H1 (cell line): ENCODE results near the gene PLD3. TPM values are rescaled to one million over a fixed set of nuclear protein-coding genes. Genes with fewer than 3 reads are reported as not detected.

Experiments
- CTCF ChIA-PET: fragments of 300-600 bp; sonication (Branson Sonifier 250); formaldehyde crosslinking; loops from one replicate; lab custom pipeline; 2021; ENCODE audit not compliant: partially characterized antibody; lab: Charles Lee
- POLR2A ChIA-PET: fragments of 300-600 bp; sonication (Branson Sonifier 250); formaldehyde crosslinking; loops from one replicate; lab custom pipeline; 2021; ENCODE audit warnings: inconsistent platforms; ENCODE audit not compliant: partially characterized antibody; lab: Charles Lee
- DNase-seq, 2 experiments: peaks; one replicate each; pipeline versions ENCODE4 v3.0.0 to v3.0.0-alpha.2; 2010 to 2022; ENCODE audit warnings: low spot score in 2 of 2, low read depth in 1 of 2, mixed read lengths in 1 of 2
- FAIRE-seq: peaks from 2 replicates; lab custom pipeline; 2011; peaks lifted over from hg19 to GRCh38; lab: Jason Lieb, UNC
- H2AFZ ChIP-seq: 2 replicates; pipeline ENCODE4 v1.8.1; 2012; ENCODE audit warnings: low read length, inconsistent platforms
- H2AK5ac ChIP-seq: 2 replicates; pipeline ENCODE4 v1.6.1; 2013; ENCODE audit warnings: low read depth, low read length
- H2BK120ac ChIP-seq: replicated peaks from 2 replicates; pipeline ENCODE3; 2013; ENCODE audit warnings: low read depth, low read length, inconsistent platforms
- H2BK12ac ChIP-seq: 2 replicates; pipeline ENCODE4 v1.6.1; 2013; ENCODE audit warnings: low read depth, low read length
- H2BK15ac ChIP-seq: 2 replicates; pipeline ENCODE4 v1.6.1; 2013; ENCODE audit warnings: low read length
- H2BK20ac ChIP-seq: 2 replicates; pipeline ENCODE4 v1.6.1; 2013; ENCODE audit warnings: low read length
- H2BK5ac ChIP-seq: 2 replicates; pipeline ENCODE4 v1.6.1; 2013; ENCODE audit warnings: low read depth, low read length
- H3K14ac ChIP-seq: 2 replicates; pipeline ENCODE4 v1.6.1; 2013; ENCODE audit warnings: inconsistent platforms; ENCODE audit not compliant: insufficient read length
- H3K18ac ChIP-seq: 2 replicates; pipeline ENCODE4 v1.6.1; 2013; ENCODE audit warnings: low read length; ENCODE audit errors: extremely low read depth
- H3K23ac ChIP-seq: 2 replicates; pipeline ENCODE4 v1.6.1; 2013; ENCODE audit warnings: inconsistent platforms; ENCODE audit not compliant: insufficient read length
- H3K23me2 ChIP-seq: 2 replicates; pipeline ENCODE4 v1.6.1; 2013; ENCODE audit warnings: low read depth, low read length
- H3K27ac ChIP-seq: 2 replicates; pipeline ENCODE4 v1.6.1; 2011; ENCODE audit warnings: low read depth, low read length, inconsistent platforms
- H3K27me3 ChIP-seq, 4 experiments: replicated peaks in 1 of 4; 1 replicate in 1 of 4; 2 replicates in 3 of 4; pipeline versions ENCODE4 v1.6.1 to v1.8.1; 2011 to 2013; ENCODE audit warnings: low read length in 3 of 4, mild to moderate bottlenecking in 3 of 4, inconsistent platforms in 2 of 4, mixed read lengths in 2 of 4, moderate library complexity in 1 of 4; ENCODE audit not compliant: control insufficient read depth in 3 of 4, insufficient read depth in 3 of 4; ENCODE audit errors: extremely low read depth in 1 of 4
- H3K36me3 ChIP-seq, 4 experiments: 2 replicates each; pipeline versions ENCODE4 v1.6.1 to v1.8.1; 2011 to 2013; ENCODE audit warnings: mild to moderate bottlenecking in 4 of 4, low read length in 3 of 4, moderate library complexity in 2 of 4, control low read depth in 1 of 4, inconsistent platforms in 1 of 4; ENCODE audit not compliant: insufficient read depth in 4 of 4, control insufficient read depth in 2 of 4
- H3K4ac ChIP-seq: replicated peaks from 2 replicates; pipeline ENCODE3; 2013; ENCODE audit warnings: low read length, low read depth, mixed read lengths, inconsistent platforms; ENCODE audit not compliant: insufficient read length
- H3K4me1 ChIP-seq, 4 experiments: replicated peaks in 1 of 4; 1 replicate in 1 of 4; 2 replicates in 3 of 4; pipeline versions ENCODE4 v1.6.1 to v1.8.1; 2011 to 2013; ENCODE audit warnings: low read length in 3 of 4, inconsistent platforms in 2 of 4, mixed read lengths in 1 of 4; ENCODE audit not compliant: insufficient read depth in 4 of 4, control insufficient read depth in 3 of 4
- H3K4me2 ChIP-seq, 2 experiments: 2 replicates each; pipeline versions ENCODE4 v1.6.1 to v1.8.1; 2011 to 2013; ENCODE audit warnings: low read depth in 2 of 2, low read length in 2 of 2, control low read depth in 1 of 2, inconsistent platforms in 1 of 2, mild to moderate bottlenecking in 1 of 2; ENCODE audit not compliant: insufficient read depth in 1 of 2
- H3K4me3 ChIP-seq, 4 experiments: fragments of 200-600, 300-600 bp in 1 of 4; sonication (generic), shearing (Covaris generic), sonication (Bioruptor Twin) in 1 of 4; 2 replicates each; pipeline versions ENCODE4 v1.5.1 to v1.8.1; 2011 to 2016; ENCODE audit warnings: low read length in 4 of 4, low read depth in 3 of 4, control low read depth in 2 of 4, inconsistent platforms in 2 of 4, mild to moderate bottlenecking in 2 of 4, mixed read lengths in 1 of 4, moderate library complexity in 1 of 4; ENCODE audit not compliant: insufficient read depth in 2 of 4; ENCODE audit errors: extremely low read depth in 1 of 4
- H3K56ac ChIP-seq: replicated peaks from 2 replicates; pipeline ENCODE3; 2013; ENCODE audit warnings: low read depth, mild to moderate bottlenecking, mixed read lengths, low read length, inconsistent platforms; ENCODE audit not compliant: insufficient read length
- H3K79me1 ChIP-seq: 2 replicates; pipeline ENCODE4 v1.6.1; 2013; ENCODE audit warnings: low read depth, low read length, control low read depth
- H3K79me2 ChIP-seq, 2 experiments: 2 replicates each; pipeline versions ENCODE4 v1.6.1 to v1.8.1; 2012 to 2013; ENCODE audit warnings: low read length in 2 of 2, mild to moderate bottlenecking in 2 of 2, inconsistent platforms in 1 of 2; ENCODE audit not compliant: insufficient read depth in 2 of 2, control insufficient read depth in 1 of 2
- H3K9ac ChIP-seq, 4 experiments: replicated peaks in 1 of 4; 1 replicate in 1 of 4; 2 replicates in 3 of 4; pipeline versions ENCODE4 v1.6.1 to v1.8.1; 2011 to 2013; ENCODE audit warnings: low read depth in 3 of 4, low read length in 3 of 4, control low read depth in 2 of 4, mild to moderate bottlenecking in 2 of 4, moderate library complexity in 2 of 4, inconsistent platforms in 1 of 4; ENCODE audit errors: extremely low read depth in 1 of 4
- H3K9me3 ChIP-seq, 2 experiments: 2 replicates each; pipeline versions ENCODE4 v1.6.1 to v1.8.1; 2012 to 2013; ENCODE audit warnings: mild to moderate bottlenecking in 2 of 2, moderate library complexity in 2 of 2, control low read depth in 1 of 2, inconsistent platforms in 1 of 2, low read depth in 1 of 2, low read length in 1 of 2, mixed read lengths in 1 of 2; ENCODE audit not compliant: insufficient read depth in 2 of 2
- H4K20me1 ChIP-seq, 2 experiments: replicated peaks in 1 of 2; 2 replicates each; pipeline versions ENCODE3 to v1.8.1; 2011 to 2013; ENCODE audit warnings: inconsistent platforms in 2 of 2, low read length in 2 of 2, mild to moderate bottlenecking in 1 of 2; ENCODE audit not compliant: insufficient read depth in 2 of 2, control insufficient read depth in 1 of 2
- H4K5ac ChIP-seq: 2 replicates; pipeline ENCODE4 v1.6.1; 2013; ENCODE audit warnings: low read length, low read depth, mixed read lengths, inconsistent platforms; ENCODE audit not compliant: insufficient read length
- H4K8ac ChIP-seq: 2 replicates; pipeline ENCODE4 v1.8.0; 2013; ENCODE audit warnings: mild to moderate bottlenecking, moderate library complexity, low read length, inconsistent platforms; ENCODE audit not compliant: insufficient read depth; ENCODE audit errors: extremely low read depth
- H4K91ac ChIP-seq: replicated peaks from 2 replicates; pipeline ENCODE3; 2013; ENCODE audit warnings: low read length, mixed read lengths, inconsistent platforms; ENCODE audit not compliant: insufficient read length
- CREB1 ChIP-seq: IDR thresholded peaks from 2 replicates; pipeline ENCODE4 v1.6.1; 2012; ENCODE audit warnings: inconsistent platforms
- CTBP2 ChIP-seq: IDR thresholded peaks from 2 replicates; pipeline ENCODE4 v1.7.0; 2011; ENCODE audit warnings: borderline replicate concordance, mild to moderate bottlenecking, moderate library complexity, mixed read lengths, low read length; ENCODE audit not compliant: insufficient read depth, insufficient read length
- FOSL1 ChIP-seq: IDR thresholded peaks from 2 replicates; pipeline ENCODE4 v1.6.1; 2011; ENCODE audit warnings: mild to moderate bottlenecking, low read depth, low read length, moderate library complexity; ENCODE audit not compliant: insufficient read depth
- HDAC2 ChIP-seq, 2 experiments: fragments of 300-600 bp in 1 of 2; sonication (generic) in 1 of 2; IDR thresholded peaks; 2 replicates each; pipeline ENCODE4 v1.6.1; 2011 to 2012; ENCODE audit warnings: low read depth in 2 of 2, low read length in 2 of 2, mild to moderate bottlenecking in 2 of 2, moderate library complexity in 2 of 2, borderline replicate concordance in 1 of 2, inconsistent platforms in 1 of 2
- KDM5A ChIP-seq: fragments of 200-600 bp; IDR thresholded peaks from 2 replicates; pipeline ENCODE4 v1.7.1; 2012; ENCODE audit warnings: mild to moderate bottlenecking, low read length, inconsistent platforms, mixed read lengths
- WGBS, 2 experiments: shearing (Covaris generic) in 1 of 2; methylation state at CpG; one replicate each; pipeline versions ENCODE4 v1.1.6 to v1.1.7; 2013 to 2015; ENCODE audit warnings: low lambda C conversion rate in 2 of 2, mixed read lengths in 2 of 2, inconsistent platforms in 1 of 2, low coverage in 1 of 2, missing lambda C conversion rate in 1 of 2; ENCODE audit not compliant: insufficient replicate concordance in 2 of 2, insufficient coverage in 1 of 2, insufficient read length in 1 of 2; ENCODE audit errors: extremely low coverage in 1 of 2, missing lambda C conversion rate in 1 of 2; 5-methylcytosine and 5-hydroxymethylcytosine counted together
- polyA plus RNA-seq, 7 experiments: library from polyadenylated mRNA; depleted of rRNA in 3 of 7; stranded (reverse) in 5 of 7; unstranded in 2 of 7; fragments of >200 nt in 5 of 7; fragments of 200-250 nt in 2 of 7; gene quantifications; 1 replicate in 5 of 7; 2 replicates in 1 of 7; 4 replicates in 1 of 7; pipeline versions ENCODE4 v1.2.1 to v1.2.3, GENCODE V29; 2011 to 2013; ENCODE audit warnings: missing spikeins in 2 of 7, mixed read lengths in 2 of 7
- total RNA-seq: library from RNA; stranded (reverse); fragmentation: NEBNext Ultra II Directional; extraction: Animal tissue kit (Norgen Biotek cat#: 25700); gene quantifications from 2 replicates; pipeline ENCODE4 v1.2.1, GENCODE V29; 2021
- TF ChIP-seq, protein P1 (sequence below): IDR thresholded peaks from 2 replicates; pipeline ENCODE4 v1.6.1; 2011; ENCODE audit warnings: low read depth, mild to moderate bottlenecking, low read length; ENCODE audit not compliant: insufficient read depth

The PLD3 gene
- total and polyA plus RNA-seq, 2 of the 8 experiments (the other 6 are each of a cell fraction or from before 2014, with no cell fraction given) = 180 to 543 TPM

GRCh38 chr19:40416918-40417642 lies 68.6 kb downstream of the PLD3 start:
- DNase-seq (no peak), FAIRE-seq (no peak)
- H3K9ac ChIP-seq = no peak overlapping the region
- H3K23ac ChIP-seq = no peak overlapping the region
- H3K9me3 ChIP-seq = no peaks in the 10 kb centered on the region
- no peaks in the 10 kb centered on the region; a peak in 1 of 7 replicates for H3K27me3 ChIP-seq
- H4K20me1 ChIP-seq = no peaks in the 10 kb centered on the region
- H3K79me1 ChIP-seq = no peaks in the 10 kb centered on the region
- peak overlapping the region; percentile 72; the same call in 1 of the 2 replicates for H2BK15ac ChIP-seq
- no peak overlapping the region for H3K4me2 ChIP-seq
- CTCF ChIA-PET = interaction anchor here (0.7 to 4.4 kb wide), 10 partner anchors 8 to 125 kb away, joined by 3 to 41 read pairs (median 4); no protein-coding TSS in a partner anchor
- peak overlapping the region; percentile 78; the same call in 1 of the 2 replicates for H2BK5ac ChIP-seq
- H4K5ac ChIP-seq = no peak overlapping the region
- no peak overlapping the region for H3K14ac ChIP-seq
- no peak overlapping the region for H2AK5ac ChIP-seq
- no peak overlapping the region for H3K56ac ChIP-seq
- H4K8ac ChIP-seq = peak overlapping the region; percentile 26; the same call in 1 of the 2 replicates
- no peak overlapping the region for H2BK120ac ChIP-seq
- WGBS, 2 experiments = 76% methylated on average over 11 of the region's 16 CpGs; no CpG with 5 or more reads in 1 of the 2 experiments
- no peaks in the 10 kb centered on the region for H3K36me3 ChIP-seq
- no peak for TF ChIP-seq FOSL1
- TF ChIP-seq HDAC2 (IDR thresholded peaks at IDR 0.05; ENCODE audit: borderline replicate concordance in 1 of 2, low read depth in 2 of 2, low read length in 2 of 2) = no peak
- TF ChIP-seq, protein P1, sequence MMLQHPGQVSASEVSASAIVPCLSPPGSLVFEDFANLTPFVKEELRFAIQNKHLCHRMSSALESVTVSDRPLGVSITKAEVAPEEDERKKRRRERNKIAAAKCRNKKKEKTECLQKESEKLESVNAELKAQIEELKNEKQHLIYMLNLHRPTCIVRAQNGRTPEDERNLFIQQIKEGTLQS = no peak
- TF ChIP-seq CREB1 = no peak
- no peak for TF ChIP-seq CTBP2
- no peak for TF ChIP-seq KDM5A
- TF ChIP-seq, all 59 proteins: peak for 0
- Histone ChIP-seq H3K27ac (no peak overlapping the region), H3K18ac (no peak overlapping the region; the same call in 1 of the 2 replicates), H2BK12ac (0 out of 2 replicates have a peak overlapping the region, but pooled peaks have one; percentile 75), H3K4me3 (no peak overlapping the region), H2BK20ac (no peak overlapping the region), H3K4me1 (peaks cover 4 to 18% (median 9%) of the 10 kb centered on the region in 4 experiments), H4K91ac (peak overlapping the region; percentile 75), H3K4ac (no peak overlapping the region), H3K23me2 (peaks cover 3% of the 10 kb centered on the region; the same call in 1 of the 2 replicates), H2AFZ (no peak overlapping the region), H3K79me2 (no peaks in the 10 kb centered on the region)
- POLR2A ChIA-PET = interaction anchor here (1.3 to 4.7 kb wide), 6 partner anchors 9 to 28 kb away, joined by 3 to 18 read pairs (median 7); partner anchors contain the start of gene SERTAD1
